ENCODE measurements around the gene SPDYE11.
"Not testable (repeated sequence)": the region's sequence is repeated elsewhere in the genome, so short reads cannot be mapped to it uniquely, and the experiment has no call there.

SPDYE11 gene, protein sequence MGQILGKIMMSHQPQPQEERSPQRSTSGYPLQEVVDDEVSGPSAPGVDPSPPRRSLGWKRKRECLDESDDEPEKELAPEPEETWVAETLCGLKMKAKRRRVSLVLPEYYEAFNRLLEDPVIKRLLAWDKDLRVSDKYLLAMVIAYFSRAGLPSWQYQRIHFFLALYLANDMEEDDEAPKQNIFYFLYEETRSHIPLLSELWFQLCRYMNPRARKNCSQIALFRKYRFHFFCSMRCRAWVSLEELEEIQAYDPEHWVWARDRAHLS

GRCh38 chr7:73057811-73058210 lies at the start of gene SPDYE11:
SPDYE11 (minus strand) TSS chr7:73057911; CDS start chr7:73056111, 1,800 bp downstream.
- DNase-seq (ENCODE audit: low read depth in 3 of 3) = not testable (repeated sequence)

DNA sequence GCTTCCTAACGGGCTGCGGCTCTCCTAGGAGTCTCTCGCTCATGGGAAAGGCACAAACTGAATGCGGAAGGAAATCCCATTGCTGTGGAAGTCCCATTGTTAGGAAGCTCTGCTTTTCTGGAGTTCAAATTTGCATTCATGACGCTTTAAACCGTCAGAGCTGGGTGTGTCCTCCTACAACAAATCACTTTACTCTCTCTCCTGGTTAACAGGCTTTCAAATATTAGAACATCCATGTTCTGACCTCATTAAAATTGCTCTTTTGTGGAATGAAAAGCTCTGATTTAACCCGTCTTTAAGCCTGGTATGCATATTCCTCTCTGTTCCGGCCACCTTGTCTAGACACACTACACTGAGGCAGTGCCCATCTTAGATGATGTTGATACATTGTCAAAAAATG lies 28.2 kb upstream of the SPDYE11 start, which contains the start of gene SPDYE9:
Gene SPDYE9, minus strand, starts transcription at position 101 of the 400 bp plus-strand sequence. CDS start 1,800 bp downstream, outside the sequence.
- DNase-seq (ENCODE audit: low read depth in 3 of 3) = not testable (repeated sequence)

DNA sequence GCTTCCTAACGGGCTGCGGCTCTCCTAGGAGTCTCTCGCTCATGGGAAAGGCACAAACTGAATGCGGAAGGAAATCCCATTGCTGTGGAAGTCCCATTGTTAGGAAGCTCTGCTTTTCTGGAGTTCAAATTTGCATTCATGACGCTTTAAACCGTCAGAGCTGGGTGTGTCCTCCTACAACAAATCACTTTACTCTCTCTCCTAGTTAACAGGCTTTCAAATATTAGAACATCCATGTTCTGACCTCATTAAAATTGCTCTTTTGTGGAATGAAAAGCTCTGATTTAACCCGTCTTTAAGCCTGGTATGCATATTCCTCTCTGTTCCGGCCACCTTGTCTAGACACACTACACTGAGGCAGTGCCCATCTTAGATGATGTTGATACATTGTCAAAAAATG lies 28.0 kb downstream of the SPDYE11 start, which contains the start of gene SPDYE8:
Gene SPDYE8, minus strand, starts transcription at position 101 of the 400 bp plus-strand sequence. CDS start 1,800 bp downstream, outside the sequence.
- DNase-seq (ENCODE audit: low read depth in 3 of 3) = not testable (repeated sequence)

DNA sequence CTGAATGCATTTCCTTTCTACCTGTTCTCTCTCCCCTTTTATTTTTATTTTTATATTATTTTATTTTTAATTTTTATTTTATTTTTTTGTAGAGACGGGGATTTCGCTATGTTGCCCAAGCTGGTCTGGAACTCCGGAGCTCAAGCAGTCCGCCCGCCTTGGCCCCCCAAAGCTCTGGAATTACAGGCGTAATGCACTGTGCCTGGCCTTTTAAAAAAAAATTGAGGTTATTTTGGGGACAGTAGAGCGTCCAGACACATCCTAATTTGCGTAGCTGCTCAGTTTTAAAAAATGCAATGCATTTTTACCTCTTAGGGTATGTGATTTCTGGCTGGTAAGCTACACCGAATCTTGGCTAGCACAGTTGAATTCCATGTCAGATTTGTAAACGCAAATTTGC lies 51.2 kb downstream of the SPDYE11 start:
- not testable (repeated sequence) for DNase-seq (ENCODE audit: low read depth in 3 of 3)

GRCh38 chr7:73005693-73006447 lies 51.8 kb downstream of the SPDYE11 start:
- peak; percentile 69 to 92 (median 77) for DNase-seq (ENCODE audit: low read depth in 3 of 3)

DNA sequence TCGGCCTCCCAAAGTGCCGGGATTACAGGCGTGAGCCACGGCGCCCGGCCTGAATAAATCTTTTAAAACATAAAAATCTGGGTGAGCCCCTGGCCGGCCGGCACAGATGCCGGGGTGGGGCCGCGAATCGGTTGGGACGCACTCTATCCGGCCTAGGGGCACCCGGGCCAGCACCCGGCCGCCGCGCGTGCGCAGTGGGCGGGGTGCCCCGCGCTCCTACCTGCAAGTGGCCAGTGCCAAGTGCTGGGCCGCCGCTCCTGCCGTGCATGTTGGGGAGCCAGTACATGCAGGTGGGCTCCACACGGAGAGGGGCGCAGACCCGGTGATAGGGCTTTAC lies 52.4 kb downstream of the SPDYE11 start:
- peak; percentile 49 to 69 (median 54) for DNase-seq (ENCODE audit: low read depth in 3 of 3)

DNA sequence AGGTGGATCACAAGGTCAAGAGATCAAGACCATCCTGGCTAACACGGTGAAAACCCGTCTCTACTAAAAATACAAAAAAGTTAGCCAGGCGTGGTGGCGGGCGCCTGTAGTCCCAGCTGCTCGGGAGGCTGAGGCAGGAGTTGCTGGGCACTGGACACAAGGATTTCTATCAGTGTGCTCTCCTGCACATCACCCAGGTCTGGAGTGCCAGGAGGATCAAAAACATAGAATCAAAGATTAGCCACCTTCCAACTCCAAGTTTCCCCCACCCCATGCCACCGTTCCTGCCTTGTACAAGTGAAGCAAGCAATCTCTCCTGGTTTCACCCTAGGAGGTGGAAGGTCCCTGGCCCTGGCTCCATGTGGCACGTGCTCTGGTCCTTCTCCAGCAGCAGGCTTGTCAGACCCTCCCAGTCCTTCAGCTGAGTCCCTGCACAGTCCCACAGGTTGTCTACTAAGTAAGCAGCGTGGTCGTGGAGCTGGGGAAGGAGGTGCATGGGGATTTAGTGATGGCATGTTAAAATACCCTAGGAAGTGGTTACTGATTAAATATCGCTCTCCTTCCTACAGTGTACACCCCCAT lies 59.7 kb downstream of the SPDYE11 start:
- not testable (repeated sequence) for DNase-seq (ENCODE audit: low read depth in 3 of 3)
